K562 (cell line): Measurements from ENCODE around the gene HACD1. TPM values are rescaled to one million over a fixed set of nuclear protein-coding genes. Genes with fewer than 3 reads are reported as not detected.
A peak's percentile ranks its signal among the peaks of the same experiment; 100 is the strongest.

Source experiments
- MCM5 ChIP-seq: fragments of 450-650 bp; IDR thresholded peaks from 2 replicates; pipeline ENCODE4 v1.6.1; 2016; ENCODE audit warnings: low read depth
- NRF1 ChIP-seq, 2 experiments: fragments of 450-650 bp; IDR thresholded peaks in 1 of 2; conservative IDR thresholded peaks in 1 of 2; 2 replicates each; pipeline ENCODE4 v1.6.1; 2014; ENCODE audit warnings: mild to moderate bottlenecking in 2 of 2
- POLR2G ChIP-seq: fragments of 200-400 bp; formaldehyde crosslinking; IDR thresholded peaks from 2 replicates; pipeline ENCODE4 v1.6.1; 2017; ENCODE audit warnings: low read depth, mild to moderate bottlenecking, antibody characterized with exemption, low read length, moderate library complexity
- SMC3 ChIP-seq: conservative IDR thresholded peaks from 2 replicates; pipeline ENCODE4 v1.6.1; 2011; ENCODE audit warnings: low read depth, low read length, improper control_type of control experiment; ENCODE audit not compliant: insufficient read depth
- YY1 ChIP-seq, 3 experiments: IDR thresholded peaks; 2 replicates each; pipeline ENCODE4 v1.6.1; 2011; ENCODE audit warnings: low read length in 2 of 3, mild to moderate bottlenecking in 2 of 3, moderate library complexity in 2 of 3, borderline replicate concordance in 1 of 3, control low read depth in 1 of 3, low read depth in 1 of 3; ENCODE audit not compliant: insufficient read depth in 3 of 3, insufficient replicate concordance in 2 of 3, control insufficient read depth in 1 of 3, insufficient read length in 1 of 3; ENCODE audit errors: extremely low read depth in 1 of 3
- ZBTB33 ChIP-seq: sonication (generic); formaldehyde crosslinking; IDR thresholded peaks from 2 replicates; pipeline ENCODE4 v1.8.1; 2023; ENCODE audit warnings: mild to moderate bottlenecking, missing genetic modification reagents
- ZBTB8A ChIP-seq: fragments of 450-650 bp; IDR thresholded peaks from 2 replicates; pipeline ENCODE4 v1.6.1; 2018; ENCODE audit warnings: mild to moderate bottlenecking, moderate library complexity; ENCODE audit not compliant: partially characterized antibody
- ZFP91 ChIP-seq: sonication (generic); formaldehyde crosslinking; IDR thresholded peaks from 2 replicates; pipeline ENCODE4 v1.8.0; 2022; ENCODE audit warnings: mild to moderate bottlenecking, missing genetic modification reagents
- polyA plus RNA-seq, 8 experiments: library from polyadenylated mRNA; depleted of rRNA in 4 of 8; stranded (reverse) in 5 of 8; unstranded in 3 of 8; fragments of >200 nt; fragmentation: Nextera tagmentation in 2 of 8; fragmentation: Illumina TruSeq in 1 of 8; extraction: Ambion mirVana in 2 of 8; extraction: Trizol in 1 of 8; gene quantifications; 2 replicates each; pipeline versions ENCODE4 v1.2.1 to v1.2.3, GENCODE V29; 2011 to 2014; ENCODE audit warnings: inconsistent platforms in 1 of 8, missing spikeins in 1 of 8
- total RNA-seq, 7 experiments: library from RNA; depleted of rRNA in 6 of 7; stranded (reverse); fragments of >200 nt in 6 of 7; fragmentation: Illumina TruSeq in 2 of 7; extraction: Trizol in 2 of 7; gene quantifications; 2 replicates each; pipeline versions ENCODE4 v1.2.1 to v1.2.3, GENCODE V29; 2011 to 2021; ENCODE audit warnings: low replicate concordance in 1 of 7

Gene HACD1
- total and polyA plus RNA-seq, 9 of the 15 experiments (the other 6 are each of a cell fraction or from before 2014, with no cell fraction given), result 0.99 to 4.5 (median 2.4) TPM

- TF ChIP-seq YY1 (IDR thresholded peaks at IDR 0.05; ENCODE audit: borderline replicate concordance in 1 of 3, control insufficient read depth in 1 of 3, extremely low read depth in 1 of 3, insufficient read depth in 3 of 3, insufficient read length in 1 of 3, insufficient replicate concordance in 2 of 3, low read depth in 1 of 3, low read length in 2 of 3) (peak in 1 of 3 experiments; percentile 36), NRF1 (conservative IDR thresholded peaks at IDR 0.05 in 1 of 2, IDR thresholded peaks at IDR 0.05 in 1 of 2) (peak; percentile 55 to 67; a peak in 3 of 4 replicates), ZBTB8A (no peak), MCM5 (no peak), ZFP91 (no peak), POLR2G (peak; percentile 55), ZBTB33 (CRISPR knock-in tag) (peak; percentile 60; the same call in 1 of the 2 replicates), SMC3 (0 out of 2 replicates have a peak, but pooled peaks have one; percentile 10)
Measured at GRCh38 chr10:17617031-17617911, at the start of gene HACD1 (continued).
